ENCODE data around the gene STAC.

DNA sequence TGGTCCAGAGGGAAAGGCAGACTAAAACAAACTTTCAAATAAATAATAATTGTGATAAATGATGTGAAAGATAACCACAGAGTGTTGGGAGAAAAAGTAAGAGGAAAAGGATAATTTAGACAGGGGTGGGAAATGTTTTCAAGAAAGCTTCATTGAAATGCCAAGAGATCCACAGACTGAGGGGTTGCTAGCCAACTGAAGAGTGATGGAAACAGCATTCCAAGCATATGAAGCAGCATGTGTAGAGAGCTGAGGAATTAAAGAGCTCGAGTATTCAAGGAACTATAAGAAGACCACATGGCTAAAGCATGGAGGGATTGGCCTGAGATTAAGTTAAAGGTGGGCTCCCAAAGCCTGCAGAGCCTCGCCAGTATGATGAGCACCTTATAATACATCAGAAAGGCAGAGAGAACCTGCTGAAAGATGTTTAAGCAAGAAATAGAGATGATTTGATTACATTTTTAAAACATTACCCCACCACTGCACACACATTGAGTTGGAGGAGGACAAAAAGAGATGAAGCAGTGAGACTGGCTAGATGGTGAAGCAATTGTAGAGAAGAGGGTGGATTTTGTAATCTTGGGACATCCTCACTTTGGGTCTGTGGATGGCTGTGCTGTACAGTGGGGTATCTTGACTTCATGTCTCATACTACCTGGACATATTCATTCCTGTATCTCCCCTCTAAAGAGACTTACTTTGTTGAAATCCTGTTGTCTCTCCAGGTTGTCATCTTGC is 100.8 kb downstream of the STAC start:
- no peak for TF ChIP-seq EZH2 (IDR thresholded peaks at IDR 0.05; ENCODE audit: borderline replicate concordance, low read depth, low read length, poor library complexity, severe bottlenecking)
- TF ChIP-seq, protein P1, sequence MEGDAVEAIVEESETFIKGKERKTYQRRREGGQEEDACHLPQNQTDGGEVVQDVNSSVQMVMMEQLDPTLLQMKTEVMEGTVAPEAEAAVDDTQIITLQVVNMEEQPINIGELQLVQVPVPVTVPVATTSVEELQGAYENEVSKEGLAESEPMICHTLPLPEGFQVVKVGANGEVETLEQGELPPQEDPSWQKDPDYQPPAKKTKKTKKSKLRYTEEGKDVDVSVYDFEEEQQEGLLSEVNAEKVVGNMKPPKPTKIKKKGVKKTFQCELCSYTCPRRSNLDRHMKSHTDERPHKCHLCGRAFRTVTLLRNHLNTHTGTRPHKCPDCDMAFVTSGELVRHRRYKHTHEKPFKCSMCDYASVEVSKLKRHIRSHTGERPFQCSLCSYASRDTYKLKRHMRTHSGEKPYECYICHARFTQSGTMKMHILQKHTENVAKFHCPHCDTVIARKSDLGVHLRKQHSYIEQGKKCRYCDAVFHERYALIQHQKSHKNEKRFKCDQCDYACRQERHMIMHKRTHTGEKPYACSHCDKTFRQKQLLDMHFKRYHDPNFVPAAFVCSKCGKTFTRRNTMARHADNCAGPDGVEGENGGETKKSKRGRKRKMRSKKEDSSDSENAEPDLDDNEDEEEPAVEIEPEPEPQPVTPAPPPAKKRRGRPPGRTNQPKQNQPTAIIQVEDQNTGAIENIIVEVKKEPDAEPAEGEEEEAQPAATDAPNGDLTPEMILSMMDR (conservative IDR thresholded peaks at IDR 0.05; ENCODE audit: low read depth, low read length): no peak

Data from A673 (cell line).